HT-29 (cell line): ENCODE results near the gene SUMF1. TPM values are rescaled to one million over a fixed set of nuclear protein-coding genes. Genes with fewer than 3 reads are reported as not detected.

ENCODE experiments used
- DNase-seq: peaks from one replicate; pipeline ENCODE4 v3.0.0-alpha.2; 2015; ENCODE audit warnings: low spot score
- total RNA-seq: library from RNA; depleted of rRNA; stranded (reverse); fragments of >200 nt; shearing (Covaris generic); gene quantifications from 2 replicates; pipeline ENCODE4 v1.2.3, GENCODE V29; 2014

Gene SUMF1
- total RNA-seq, 1 experiment from 2014 or later, result 17.5 TPM

DNA sequence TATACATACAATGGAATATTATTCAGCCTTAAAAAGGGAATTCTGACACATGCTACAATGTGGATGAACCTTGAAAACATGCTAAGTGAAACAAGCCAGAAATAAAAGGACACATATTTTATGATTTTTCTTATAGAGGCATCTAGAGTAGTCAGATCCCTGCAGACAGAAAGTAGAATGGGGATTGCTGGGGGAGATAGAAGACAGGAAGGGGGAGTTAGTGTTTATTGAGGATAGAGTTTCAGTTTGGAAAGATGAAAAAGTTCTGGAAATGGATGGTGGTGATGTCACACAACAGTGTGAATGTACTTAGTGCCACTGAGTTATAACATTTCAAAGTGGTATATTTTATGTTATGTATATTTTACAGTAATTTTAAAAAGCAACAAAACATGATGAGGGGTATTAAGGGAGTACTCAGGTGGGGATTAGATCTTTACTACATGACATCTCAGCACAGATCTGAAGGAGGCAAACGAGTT, 30.8 kb upstream of the SUMF1 start:
- DNase-seq, result no peak

DNA sequence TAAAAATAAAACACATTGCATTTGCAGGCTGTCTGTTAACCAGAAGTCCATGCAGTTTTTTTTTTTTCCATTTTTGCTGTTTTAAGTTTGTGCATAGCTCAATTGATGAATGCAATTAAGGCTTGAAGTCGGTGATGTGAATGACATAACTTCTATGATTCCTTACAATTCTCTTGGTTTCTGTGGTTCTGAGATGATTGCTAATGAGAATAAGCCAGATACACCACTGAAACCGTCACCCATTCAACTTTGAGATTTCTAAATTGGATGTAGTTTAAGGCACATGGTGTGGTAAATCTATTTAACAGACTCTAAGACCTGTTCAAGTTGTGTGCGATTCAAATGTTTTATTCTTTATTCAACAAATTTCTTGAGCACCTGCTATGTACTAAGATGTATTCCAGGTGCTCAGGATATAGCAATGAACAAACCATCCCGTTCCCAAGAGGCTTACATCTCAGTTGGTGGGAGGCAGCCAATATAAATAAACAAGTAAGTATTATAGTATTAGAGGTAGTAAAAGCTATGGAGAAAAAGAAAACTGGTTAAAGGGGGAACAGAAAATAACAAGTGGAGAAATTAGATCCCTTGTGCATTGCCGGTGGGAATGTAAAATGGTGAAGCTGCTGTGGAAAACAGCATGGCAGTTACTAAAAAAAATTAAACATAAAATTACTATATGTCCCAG, 30.1 kb upstream of the SUMF1 start:
- DNase-seq, result no peak

- no peak for DNase-seq
These were observed 29.0 kb upstream of the SUMF1 start for GRCh38 chr3:4496087-4496452.

DNA sequence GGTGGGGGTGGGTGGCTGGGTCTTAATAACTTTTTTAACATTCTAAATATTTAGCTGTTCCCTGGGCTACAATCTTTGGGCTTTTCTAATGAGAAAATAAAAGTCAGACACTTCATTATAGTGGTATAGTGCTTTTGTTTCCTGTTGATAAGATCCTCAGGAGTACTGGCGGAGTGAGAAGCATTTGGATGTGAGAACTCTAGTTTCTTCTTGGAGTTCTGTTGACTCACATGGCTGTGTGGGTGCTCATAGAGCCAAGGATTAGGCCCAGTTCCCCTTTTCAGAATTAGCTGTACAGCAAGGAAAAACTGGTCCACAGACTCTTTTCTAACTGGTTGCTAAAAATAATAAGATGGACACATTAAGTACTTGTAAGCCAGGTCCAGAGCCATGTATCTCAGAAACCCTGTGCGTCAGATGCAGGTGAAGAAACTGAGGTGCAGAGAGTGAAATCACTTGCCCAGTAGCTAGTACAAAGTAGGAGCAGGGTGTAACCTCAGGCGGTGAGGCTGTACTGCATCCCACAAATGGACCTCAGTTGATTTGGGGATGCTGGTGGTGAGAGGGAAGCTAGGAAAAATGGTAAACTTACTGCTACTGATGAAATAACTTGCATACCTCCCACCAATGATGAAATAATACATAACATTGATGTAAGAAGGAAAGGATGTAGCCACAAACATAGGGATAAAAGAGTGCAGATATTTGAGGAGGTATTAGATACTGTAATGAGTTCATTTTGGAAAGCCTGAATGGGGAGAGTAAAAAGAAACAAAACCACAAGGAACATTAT, 28.4 kb upstream of the SUMF1 start:
- DNase-seq, result no peak

GRCh38 chr3:4494895-4495264, 27.8 kb upstream of the SUMF1 start:
- no peak for DNase-seq

DNA sequence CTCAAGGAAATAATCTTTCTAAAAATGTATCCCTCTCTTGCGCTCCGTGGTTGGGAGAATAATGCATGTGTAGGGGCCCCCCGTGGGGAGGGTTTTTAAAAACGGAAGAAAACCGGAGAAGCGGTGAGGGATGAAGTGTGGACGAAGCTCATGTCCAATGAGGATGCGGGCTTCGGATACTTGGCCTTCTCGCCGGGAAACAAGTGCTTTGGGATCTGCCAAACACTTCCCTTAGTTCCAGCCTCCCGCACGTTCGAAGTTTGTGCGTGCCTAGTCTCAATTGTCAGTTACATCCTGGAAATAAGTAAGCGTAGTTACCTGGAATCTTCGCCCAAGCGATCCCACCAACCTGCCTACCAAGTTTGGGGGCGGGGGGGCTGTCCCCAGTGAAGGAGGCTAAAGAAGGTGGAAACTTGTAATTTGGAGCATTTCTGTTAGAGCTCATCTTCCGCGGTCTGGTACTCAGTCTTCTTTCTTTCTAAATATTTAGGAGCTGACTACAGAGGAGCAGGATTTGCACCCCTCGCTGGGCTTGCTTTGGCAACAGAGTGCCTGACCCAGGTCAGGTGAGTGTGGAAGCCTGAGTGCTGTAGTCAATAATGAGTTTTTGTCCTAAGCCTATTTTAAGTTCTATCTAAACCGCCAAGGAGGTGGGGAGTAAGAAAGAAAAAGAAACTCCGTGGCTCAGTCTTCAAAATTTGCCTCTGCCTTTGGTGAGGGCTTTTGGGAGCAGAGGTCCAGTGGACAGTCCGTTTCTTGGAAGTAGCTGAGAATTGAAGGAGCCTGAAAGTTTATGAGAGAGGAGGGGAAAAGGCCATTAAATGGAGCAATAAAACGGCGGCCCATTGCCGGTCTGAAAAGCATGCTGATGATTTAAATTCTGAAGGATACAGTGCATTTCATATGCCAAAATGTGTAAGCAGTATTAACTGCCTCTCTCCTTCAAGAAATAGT, 27.1 kb upstream of the SUMF1 start:
- no peak for DNase-seq

GRCh38 chr3:4493014-4493940, 26.2 kb upstream of the SUMF1 start, which contains the start of gene ITPR1:
Gene ITPR1 (plus strand): TSS chr3:4493348. CDS start chr3:4516492, 23,144 bp downstream.
- DNase-seq, result peak; percentile 90

- DNase-seq, result peak; percentile 53
These were observed 25.3 kb upstream of the SUMF1 start for GRCh38 chr3:4492208-4493013.

DNA sequence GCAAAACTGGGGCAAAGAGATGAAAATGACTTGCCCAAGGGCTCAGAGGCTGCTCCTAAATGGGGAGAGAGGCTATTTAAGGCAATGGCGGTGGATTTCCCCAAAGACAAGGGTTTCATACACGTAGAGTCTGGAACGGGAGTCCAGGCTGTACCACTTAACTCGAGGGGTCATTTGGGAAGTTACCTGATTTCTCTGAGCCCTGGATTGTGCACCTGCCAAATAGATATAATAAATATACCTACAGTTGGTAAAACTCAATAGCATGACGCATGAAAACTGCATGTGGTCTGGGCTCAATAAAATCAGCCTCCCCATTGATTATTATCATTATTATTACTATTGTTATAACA, 24.8 kb upstream of the SUMF1 start:
- DNase-seq, result no peak

DNA sequence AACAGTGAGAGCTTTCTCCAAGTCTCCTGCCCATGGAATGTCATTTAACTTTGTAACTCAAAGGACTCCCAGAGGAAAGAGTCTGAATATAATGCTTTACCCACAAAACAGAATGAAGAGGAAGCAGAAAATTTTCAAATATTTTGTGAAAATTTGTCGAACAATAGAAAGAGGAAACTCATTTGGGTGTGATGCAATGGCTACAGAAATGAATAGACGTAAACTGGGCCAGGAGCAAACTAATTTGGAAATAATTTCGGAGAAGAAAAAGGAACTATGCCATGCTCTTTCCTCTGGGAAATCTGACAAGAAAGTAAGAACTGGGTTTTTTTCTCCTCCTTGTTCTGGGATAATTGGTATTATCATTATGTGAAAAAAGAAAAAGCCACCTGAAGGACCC, 11.2 kb upstream of the SUMF1 start:
- no peak for DNase-seq

- DNase-seq, result no peak
These were observed 9.4 kb upstream of the SUMF1 start for GRCh38 chr3:4476496-4476895.

DNA sequence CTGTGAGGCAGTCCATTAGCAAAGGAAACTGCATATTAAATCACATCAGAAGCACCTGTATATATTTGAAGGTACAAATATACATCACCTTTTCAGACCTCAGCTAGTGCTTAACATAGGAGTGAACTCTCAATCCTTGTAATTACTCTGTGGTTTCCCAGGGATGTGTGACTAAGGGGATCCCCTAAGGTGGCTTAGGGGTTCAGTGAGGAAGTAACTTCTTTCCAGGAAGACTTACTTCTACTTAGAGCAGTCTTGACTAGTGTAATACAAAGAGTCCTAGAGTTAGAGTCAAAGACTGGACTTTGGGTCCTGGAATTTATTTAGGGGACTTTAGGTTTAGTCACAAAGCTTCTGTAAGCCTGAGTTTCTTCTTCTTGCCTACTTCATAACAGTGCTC, 8.7 kb upstream of the SUMF1 start:
- no peak for DNase-seq

GRCh38 chr3:4474683-4475490, 7.8 kb upstream of the SUMF1 start:
- DNase-seq, result no peak

- DNase-seq, result no peak
These were observed 5.7 kb upstream of the SUMF1 start for GRCh38 chr3:4472766-4473165.

DNA sequence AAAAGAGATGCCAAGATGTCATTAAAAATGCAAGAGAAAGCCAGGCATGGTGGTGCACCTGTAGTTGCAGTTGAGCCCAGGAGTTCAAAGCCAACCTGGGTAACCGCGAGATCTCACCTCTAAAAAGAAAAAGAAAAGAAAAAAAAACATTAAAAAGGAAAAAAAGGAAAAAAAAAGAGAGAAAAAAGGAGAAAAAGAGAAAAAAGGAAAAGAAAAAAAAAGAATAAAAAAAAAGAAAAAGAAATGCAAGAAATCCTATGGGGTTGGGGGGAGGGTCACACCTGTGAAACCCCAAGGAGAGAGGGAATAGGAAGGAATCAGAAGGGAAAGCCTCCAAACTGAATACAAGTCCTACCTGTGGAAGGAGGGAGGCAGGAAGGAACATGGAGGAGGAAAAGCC, 5.2 kb upstream of the SUMF1 start:
- no peak for DNase-seq

- no peak for DNase-seq
These were observed 4.8 kb upstream of the SUMF1 start for GRCh38 chr3:4471907-4472306.

DNA sequence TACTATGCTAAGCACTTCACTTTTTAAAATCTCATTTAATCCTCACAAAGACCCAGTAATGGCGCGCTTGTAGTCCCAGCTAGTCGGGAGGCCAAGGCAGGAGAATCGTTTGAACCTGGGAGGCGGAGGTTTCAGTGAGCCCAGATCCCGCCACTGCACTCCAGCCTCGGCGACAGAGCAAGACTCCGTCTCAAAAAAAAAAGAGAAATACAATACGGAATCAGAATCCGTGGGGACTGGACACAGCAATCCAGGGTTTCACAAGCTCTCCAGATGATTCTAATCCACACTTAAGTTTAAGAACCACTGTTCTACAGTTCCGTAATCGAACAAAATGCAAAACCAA, 426 bp upstream of the SUMF1 start:
- DNase-seq, result no peak

- DNase-seq, result no peak
These were observed 2.5 kb downstream of the SUMF1 start for GRCh38 chr3:4464576-4464975.

DNA sequence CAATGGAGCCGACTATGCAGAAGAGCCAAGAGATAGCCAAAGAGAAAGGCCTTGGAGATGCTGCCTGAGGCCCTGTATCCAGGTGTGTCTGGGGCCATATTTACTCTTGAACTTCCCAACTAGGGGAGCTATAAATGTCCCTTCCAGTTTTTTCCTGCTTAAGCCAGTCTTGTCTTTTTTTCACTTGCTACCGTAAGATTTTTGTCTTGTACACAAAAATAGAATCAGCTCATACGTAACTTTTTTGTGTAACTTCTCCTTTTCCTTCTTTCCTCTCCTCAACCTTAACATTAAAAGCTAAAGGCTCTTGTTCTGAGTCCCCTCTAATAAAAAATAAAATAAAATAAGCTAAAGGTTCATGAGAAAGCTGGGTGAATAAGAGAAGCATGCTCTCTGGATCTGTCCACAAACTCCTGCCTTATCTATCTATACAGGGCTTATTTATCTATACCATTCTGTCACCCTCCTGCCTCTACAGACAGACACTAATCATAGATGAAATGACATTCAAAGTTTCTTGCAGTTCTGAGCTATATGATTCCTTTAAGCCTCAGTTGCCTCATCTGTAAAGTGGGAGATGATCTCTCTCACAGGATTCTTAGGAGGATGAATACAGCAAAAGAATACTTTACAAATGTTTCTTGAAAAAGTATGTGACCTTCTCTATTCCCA, 4.6 kb downstream of the SUMF1 start:
- no peak for DNase-seq
